ENCODE data around the gene HERPUD2. TPM values are rescaled to one million over a fixed set of nuclear protein-coding genes. Genes with fewer than 3 reads are reported as not detected.
A peak's percentile ranks its signal among the peaks of the same experiment; 100 is the strongest.

Gene HERPUD2
- total and polyA plus RNA-seq, 2 of the 4 experiments (the other 2 are of a cell fraction), result 22.2 to 27.2 TPM

GRCh38 chr7:35695987-35696386, 1.1 kb upstream of the HERPUD2 start:
- TF ChIP-seq CEBPB (IDR thresholded peaks at IDR 0.05; ENCODE audit: low read depth, low read length) (no peak), SMC3 (IDR thresholded peaks at IDR 0.05; ENCODE audit: low read depth, low read length) (no peak), RAD21 (IDR thresholded peaks at IDR 0.05; ENCODE audit: low read length) (no peak), CTCF (conservative IDR thresholded peaks at IDR 0.05; ENCODE audit: low read depth, low read length) (no peak), MAZ (IDR thresholded peaks at IDR 0.05; ENCODE audit: borderline replicate concordance, low read depth, low read length) (no peak), ELK1 (IDR thresholded peaks at IDR 0.05; ENCODE audit: borderline replicate concordance, low read depth, low read length) (no peak), CHD1 (IDR thresholded peaks at IDR 0.05; ENCODE audit: low read depth, low read length) (no peak), NFE2L2 (IDR thresholded peaks at IDR 0.05; ENCODE audit: low read depth, low read length) (no peak), MXI1 (IDR thresholded peaks at IDR 0.05; ENCODE audit: borderline replicate concordance, low read depth, low read length) (no peak), MAFK (IDR thresholded peaks at IDR 0.05; ENCODE audit: low read depth, low read length) (no peak), RCOR1 (IDR thresholded peaks at IDR 0.05; ENCODE audit: insufficient replicate concordance, low read length) (no peak), USF2 (IDR thresholded peaks at IDR 0.05; ENCODE audit: low read depth, low read length) (no peak)
- intact Hi-C loops (cut with micrococcal nuclease), result no loop called here

More at GRCh38 chr7:35695987-35696386, 1.1 kb upstream of the HERPUD2 start:
- no peaks in the 10 kb centered on the region; the same call in 1 of the 2 replicates for H3K36me3 ChIP-seq (ENCODE audit: control insufficient read depth, insufficient read depth, low read length)
- no TSS peak for BruUV-seq (replicated peaks)
- no peak overlapping the region for H2BK120ac ChIP-seq (ENCODE audit: low read depth, low read length)
- no peaks in the 10 kb centered on the region for H3K9me3 ChIP-seq (ENCODE audit: control insufficient read depth, insufficient read depth, low read length)
- H3K4me1 ChIP-seq (ENCODE audit: control insufficient read depth, insufficient read depth, low read length), result peaks cover 12% of the 10 kb centered on the region
- H3K79me1 ChIP-seq (ENCODE audit: low read depth in 1 of 2, low read length in 2 of 2), result peaks cover 10 to 55% of the 10 kb centered on the region in 2 experiments
- H3K14ac ChIP-seq (replicated peaks; ENCODE audit: low read depth, low read length), result peak overlapping the region; percentile 99; the same call in 1 of the 2 replicates
- no peak overlapping the region for H3K9ac ChIP-seq (ENCODE audit: low read depth, low read length)
- peaks cover 12% of the 10 kb centered on the region for H3K9me1 ChIP-seq (ENCODE audit: insufficient read depth, low read length)
- no peak overlapping the region; the same call in 1 of the 2 replicates for H3K4ac ChIP-seq (ENCODE audit: low read depth, low read length)
- WGBS, 2 experiments (ENCODE audit: extremely low coverage in 2 of 2, insufficient read length in 1 of 2), result no CpG with 5 or more reads among the region's 7 CpGs
- no peak overlapping the region for H3K27ac ChIP-seq (ENCODE audit: insufficient read depth, low read length)
- H2AK9ac ChIP-seq (replicated peaks; ENCODE audit: low read depth, low read length, poor library complexity), result peak overlapping the region; percentile 75
- no peak overlapping the region for H3K56ac ChIP-seq (ENCODE audit: extremely low read depth, insufficient read depth, low read length)
- no peaks in the 10 kb centered on the region for H3K27me3 ChIP-seq (ENCODE audit: control insufficient read depth, insufficient read depth, low read length)
- H3K4me3 ChIP-seq (ENCODE audit: insufficient read depth, low read depth, low read length), result no peak overlapping the region
- no peak overlapping the region for H2BK20ac ChIP-seq (ENCODE audit: low read depth, low read length)
- H4K5ac ChIP-seq (ENCODE audit: low read depth, low read length), result no peak overlapping the region
- H3K18ac ChIP-seq (ENCODE audit: low read depth, low read length), result no peak overlapping the region
- no peak overlapping the region for H2BK15ac ChIP-seq (ENCODE audit: low read depth, low read length)
- H2BK5ac ChIP-seq (ENCODE audit: low read depth, low read length, poor library complexity, severe bottlenecking), result no peak overlapping the region
- H4K8ac ChIP-seq (ENCODE audit: low read depth in 2 of 2, low read length in 2 of 2), result peak overlapping the region in 1 of 2 experiments; percentile 92; a peak in 2 of 4 replicates
- H3K23ac ChIP-seq (ENCODE audit: low read depth, low read length), result peak overlapping the region; percentile 97; the same call in 1 of the 2 replicates
- dilution Hi-C loops (cut with HindIII; ENCODE audit: low sequenced_read_pairs, unreplicated experiment) (no loop called here), in situ Hi-C loops (cut with MboI; ENCODE audit: low sequenced_read_pairs) (no loop called here)
- no peak overlapping the region for H2AK5ac ChIP-seq (ENCODE audit: low read depth, low read length)
- peak overlapping the region; percentile 99 for H3K4me2 ChIP-seq (ENCODE audit: low read depth, low read length)
- peaks cover 12% of the 10 kb centered on the region; the same call in 1 of the 2 replicates for H4K20me1 ChIP-seq (ENCODE audit: insufficient read depth, low read length)
- no peak for DNase-seq
- no peak for ATAC-seq (ENCODE audit: low read depth)
- CTCF ChIA-PET, result no interaction called here
- POLR2A ChIA-PET (ENCODE audit: unreplicated experiment), result interaction anchor here (0.6 kb wide), 1 partner anchor 8 kb away, joined by 3 read pairs; no protein-coding TSS in a partner anchor
- no peak overlapping the region for H2AFZ ChIP-seq (replicated peaks; ENCODE audit: low read length, poor library complexity)
- H4K91ac ChIP-seq (ENCODE audit: insufficient read depth, low read depth, low read length), result 0 out of 2 replicates have a peak overlapping the region, but pooled peaks have one; percentile 2
